Natural killer cell (primary cell): ENCODE data around the gene ERI3. TPM values are rescaled to one million over a fixed set of nuclear protein-coding genes. Genes with fewer than 3 reads are reported as not detected.

Source experiments
- ATAC-seq, 3 donors: fragments of 150-1000 bp in 2 of 3; fragments of 200-7000 bp in 1 of 3; cut with Tn5 transposase; 1 replicate in 1 of 3; 2 replicates in 2 of 3; pipeline ENCODE4 v1.10.0; 2021; ENCODE audit warnings: mild to moderate bottlenecking in 2 of 3, moderate library complexity in 2 of 3
- DNase-seq, 2 donors: peaks; one replicate each; pipeline versions ENCODE4 v3.0.0 to v3.0.0-alpha.2; 2013 to 2021; ENCODE audit warnings: mixed read lengths in 1 of 2
- H3K27ac ChIP-seq: one replicate; pipeline ENCODE4 v1.5.1; 2013; ENCODE audit warnings: mild to moderate bottlenecking, low read length
- H3K27me3 ChIP-seq: one replicate; pipeline ENCODE4 v1.6.1; 2013; ENCODE audit warnings: low read length; ENCODE audit not compliant: control insufficient read depth, insufficient read depth
- H3K36me3 ChIP-seq: one replicate; pipeline ENCODE4 v1.6.1; 2013; ENCODE audit warnings: low read length; ENCODE audit not compliant: control insufficient read depth, insufficient read depth
- H3K4me1 ChIP-seq: one replicate; pipeline ENCODE4 v1.6.1; 2013; ENCODE audit warnings: low read length; ENCODE audit not compliant: control insufficient read depth, insufficient read depth
- H3K4me3 ChIP-seq: one replicate; pipeline ENCODE4 v1.5.1; 2013; ENCODE audit warnings: low read length
- H3K9me3 ChIP-seq: one replicate; pipeline ENCODE4 v1.6.1; 2013; ENCODE audit warnings: low read length; ENCODE audit not compliant: control insufficient read depth, insufficient read depth
- H3K27ac Mint-ChIP-seq, 2 donors: one replicate each; pipeline ENCODE4 v1.8.0; 2022; ENCODE audit warnings: mild to moderate bottlenecking in 2 of 2, mixed read lengths in 2 of 2, moderate library complexity in 1 of 2
- H3K27me3 Mint-ChIP-seq, 2 donors: one replicate each; pipeline ENCODE4 v1.8.0; 2022; ENCODE audit warnings: low read depth in 2 of 2, mixed read lengths in 2 of 2
- H3K36me3 Mint-ChIP-seq: one replicate; pipeline ENCODE4 v1.8.0; 2022; ENCODE audit warnings: mixed read lengths
- H3K4me1 Mint-ChIP-seq, 2 donors: one replicate each; pipeline ENCODE4 v1.8.0; 2022; ENCODE audit warnings: mixed read lengths in 2 of 2
- H3K4me3 Mint-ChIP-seq: one replicate; pipeline ENCODE4 v1.8.0; 2022; ENCODE audit warnings: mild to moderate bottlenecking, moderate library complexity, mixed read lengths
- H3K9me3 Mint-ChIP-seq, 2 donors: one replicate each; pipeline ENCODE4 v1.8.0; 2022; ENCODE audit warnings: mixed read lengths in 2 of 2
- CTCF ChIP-seq: fragments of 200-600 bp; IDR thresholded peaks from one replicate; pipeline ENCODE4 v1.8.0; 2022; ENCODE audit warnings: antibody characterized with exemption
- WGBS: methylation state at CpG from one replicate; pipeline ENCODE4 v1.1.7; 2013; ENCODE audit warnings: missing lambda C conversion rate; ENCODE audit not compliant: insufficient coverage; 5-methylcytosine and 5-hydroxymethylcytosine counted together
- intact Hi-C: fragments of 100-400 bp; cut with micrococcal nuclease; formaldehyde crosslinking; loops from one replicate; pipeline ENCODE4 v1.14.2; 2022
- total RNA-seq, 4 donors: library from RNA; stranded (reverse); fragments of 120-200 nt in 1 of 4; gene quantifications; one replicate each; pipeline versions ENCODE4 v1.2.3 to v1.2.4, GENCODE V29; 2013 to 2022

ERI3 gene
- total RNA-seq, 3 donors from 2014 or later (not counting 1 experiment from before 2014, with no cell fraction given), result 28.3 to 35.3 (median 30.4) TPM

- no peak for DNase-seq
- Mint-ChIP-seq H3K4me3 (no peak overlapping the region), H3K9me3 (no peaks in the 10 kb centered on the region), H3K27ac (no peak overlapping the region), H3K4me1 (peaks cover 6 to 16% of the 10 kb centered on the region in 2 donors), H3K36me3 (no peaks in the 10 kb centered on the region), H3K27me3 (no peaks in the 10 kb centered on the region)
- intact Hi-C loops, result no loop called here
- no peak overlapping the region for H3K27ac ChIP-seq
- H3K9me3 ChIP-seq, result no peaks in the 10 kb centered on the region
- H3K27me3 ChIP-seq, result no peaks in the 10 kb centered on the region
- no peaks in the 10 kb centered on the region for H3K4me1 ChIP-seq
- H3K36me3 ChIP-seq, result no peaks in the 10 kb centered on the region
- H3K4me3 ChIP-seq, result no peak overlapping the region
- no peak for TF ChIP-seq CTCF
- ATAC-seq, result no peak
Observed at GRCh38 chr1:44326821-44327465, 28.1 kb downstream of the ERI3 start.

- no peak overlapping the region for H3K27ac Mint-ChIP-seq
- H3K9me3 Mint-ChIP-seq, result no peaks in the 10 kb centered on the region
- Histone ChIP-seq H3K27me3 (no peaks in the 10 kb centered on the region), H3K36me3 (no peaks in the 10 kb centered on the region), H3K4me3 (no peak overlapping the region), H3K4me1 (no peaks in the 10 kb centered on the region), H3K9me3 (no peaks in the 10 kb centered on the region), H3K27ac (no peak overlapping the region)
- no peak for ATAC-seq
- TF ChIP-seq CTCF, result no peak
- no peak for DNase-seq
- H3K36me3 Mint-ChIP-seq, result no peaks in the 10 kb centered on the region
- intact Hi-C loops, result no loop called here
- H3K27me3 Mint-ChIP-seq, result no peaks in the 10 kb centered on the region
- H3K4me3 Mint-ChIP-seq, result no peak overlapping the region
- 88% methylated on average over 9 of the region's 9 CpGs for WGBS
- H3K4me1 Mint-ChIP-seq, result peaks cover 6 to 16% of the 10 kb centered on the region in 2 donors
Observed at GRCh38 chr1:44326024-44326701, 28.9 kb downstream of the ERI3 start.

- WGBS, result 100% methylated on average over 1 of the region's 1 CpG
- Histone ChIP-seq H3K27me3 (no peaks in the 10 kb centered on the region), H3K36me3 (peaks cover 2% of the 10 kb centered on the region), H3K4me1 (no peaks in the 10 kb centered on the region), H3K9me3 (no peaks in the 10 kb centered on the region), H3K27ac (no peak overlapping the region), H3K4me3 (no peak overlapping the region)
- no peak for ATAC-seq
- Mint-ChIP-seq H3K27ac (no peak overlapping the region), H3K4me1 (peaks cover 6 to 8% of the 10 kb centered on the region in 2 donors), H3K27me3 (no peaks in the 10 kb centered on the region), H3K4me3 (no peak overlapping the region), H3K36me3 (no peaks in the 10 kb centered on the region), H3K9me3 (no peaks in the 10 kb centered on the region)
- DNase-seq, result no peak
- no peak for TF ChIP-seq CTCF
- intact Hi-C loops, result no loop called here
Observed at GRCh38 chr1:44323947-44324346, 31.1 kb downstream of the ERI3 start.
